ENCODE results near the gene HSF2BP. TPM values are rescaled to one million over a fixed set of nuclear protein-coding genes. Genes with fewer than 3 reads are reported as not detected.
"Not testable (repeated sequence)": the region's sequence is repeated elsewhere in the genome, so short reads cannot be mapped to it uniquely, and the experiment has no call there.

The HSF2BP gene
- total RNA-seq, 1 experiment from 2014 or later = 10.9 TPM

DNA sequence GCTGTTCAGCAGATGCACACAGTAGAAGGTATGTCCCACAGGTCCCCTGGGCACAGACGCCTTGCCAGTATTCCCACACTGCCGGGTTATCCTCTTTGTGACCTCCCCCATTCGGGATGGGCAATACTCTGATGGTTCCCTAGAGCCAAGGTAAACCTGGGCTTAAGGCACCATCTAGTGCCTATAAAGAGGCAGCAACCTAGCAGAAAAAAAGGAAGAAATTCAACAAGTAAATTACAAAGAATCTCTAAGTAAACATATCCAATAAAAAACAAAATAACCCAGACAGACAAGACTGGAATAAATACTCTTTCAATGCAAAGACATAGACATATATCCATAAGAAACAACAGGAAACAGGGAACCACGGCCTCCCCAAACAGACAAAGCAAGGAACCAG lies 39.4 kb downstream of the HSF2BP start:
- peaks cover 17% of the 10 kb centered on the region for H3K9me3 ChIP-seq
- TF ChIP-seq, protein P1, sequence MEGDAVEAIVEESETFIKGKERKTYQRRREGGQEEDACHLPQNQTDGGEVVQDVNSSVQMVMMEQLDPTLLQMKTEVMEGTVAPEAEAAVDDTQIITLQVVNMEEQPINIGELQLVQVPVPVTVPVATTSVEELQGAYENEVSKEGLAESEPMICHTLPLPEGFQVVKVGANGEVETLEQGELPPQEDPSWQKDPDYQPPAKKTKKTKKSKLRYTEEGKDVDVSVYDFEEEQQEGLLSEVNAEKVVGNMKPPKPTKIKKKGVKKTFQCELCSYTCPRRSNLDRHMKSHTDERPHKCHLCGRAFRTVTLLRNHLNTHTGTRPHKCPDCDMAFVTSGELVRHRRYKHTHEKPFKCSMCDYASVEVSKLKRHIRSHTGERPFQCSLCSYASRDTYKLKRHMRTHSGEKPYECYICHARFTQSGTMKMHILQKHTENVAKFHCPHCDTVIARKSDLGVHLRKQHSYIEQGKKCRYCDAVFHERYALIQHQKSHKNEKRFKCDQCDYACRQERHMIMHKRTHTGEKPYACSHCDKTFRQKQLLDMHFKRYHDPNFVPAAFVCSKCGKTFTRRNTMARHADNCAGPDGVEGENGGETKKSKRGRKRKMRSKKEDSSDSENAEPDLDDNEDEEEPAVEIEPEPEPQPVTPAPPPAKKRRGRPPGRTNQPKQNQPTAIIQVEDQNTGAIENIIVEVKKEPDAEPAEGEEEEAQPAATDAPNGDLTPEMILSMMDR (IDR thresholded peaks at IDR 0.05; ENCODE audit: insufficient read depth in 1 of 2, low read depth in 1 of 2, low read length in 1 of 2, severe bottlenecking in 1 of 2, unreplicated experiment in 1 of 2) = no peak
- peak in 1 of 2 experiments; percentile 23 for DNase-seq
- no peaks in the 10 kb centered on the region for H3K36me3 ChIP-seq (ENCODE audit: control insufficient read depth, insufficient read depth, low read length)
- no peak overlapping the region for H3K27ac Mint-ChIP-seq (ENCODE audit: unreplicated experiment)
- H3K36me3 Mint-ChIP-seq (ENCODE audit: insufficient read depth, unreplicated experiment) = peaks cover 19% of the 10 kb centered on the region
- H3K27me3 Mint-ChIP-seq (ENCODE audit: insufficient read depth, unreplicated experiment) = no peaks in the 10 kb centered on the region
- no TSS peak for BruUV-seq (replicated peaks)
- CTCF ChIA-PET = no interaction called here
- H3K4me1 Mint-ChIP-seq (ENCODE audit: low read depth, unreplicated experiment) = peaks cover 6% of the 10 kb centered on the region
- no peaks in the 10 kb centered on the region for H3K27me3 ChIP-seq (replicated peaks; ENCODE audit: control insufficient read depth, insufficient read depth, low read length)
- H3K4me3 ChIP-seq (ENCODE audit: low read depth, low read length) = no peak overlapping the region
- no peak overlapping the region for H3K4me3 Mint-ChIP-seq (ENCODE audit: unreplicated experiment)
- peaks cover 31% of the 10 kb centered on the region for H3K9me3 Mint-ChIP-seq (ENCODE audit: unreplicated experiment)
- POLR2A ChIA-PET = no interaction called here
- peaks cover 4% of the 10 kb centered on the region for H3K4me1 ChIP-seq
- intact Hi-C loops (cut with micrococcal nuclease; ENCODE audit: unreplicated experiment) = loop anchor here (10.0 kb wide), 1 partner anchor 1015 kb away; no protein-coding TSS in a partner anchor

DNA sequence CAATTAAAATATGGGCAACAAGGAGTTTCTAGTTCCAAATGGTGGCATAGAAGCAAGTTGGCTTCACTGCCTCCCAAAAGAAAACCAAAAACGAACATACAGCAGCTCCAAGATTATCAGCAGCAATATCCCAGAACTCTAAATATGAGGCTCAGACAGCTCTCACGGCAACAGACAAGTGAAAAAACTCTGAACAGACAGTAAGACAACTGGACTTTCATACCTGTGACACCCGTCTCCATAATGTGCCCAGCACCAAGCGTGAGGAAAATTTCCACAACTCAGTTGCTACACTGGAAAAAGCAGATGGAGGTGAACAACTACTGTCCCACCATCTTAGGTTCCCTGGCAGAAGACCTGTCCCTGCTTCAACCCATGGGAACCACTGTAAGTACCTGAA lies 39.9 kb downstream of the HSF2BP start:
- Histone ChIP-seq H3K4me1 (no peaks in the 10 kb centered on the region; the same call in 1 of the 2 replicates), H3K27me3 (replicated peaks; ENCODE audit: control insufficient read depth, insufficient read depth, low read length) (no peaks in the 10 kb centered on the region), H3K36me3 (ENCODE audit: control insufficient read depth, insufficient read depth, low read length) (no peaks in the 10 kb centered on the region), H3K4me3 (ENCODE audit: low read depth, low read length) (no peak overlapping the region), H3K9me3 (peaks cover 17% of the 10 kb centered on the region)
- no peak for DNase-seq
- TF ChIP-seq, protein P1 (IDR thresholded peaks at IDR 0.05; ENCODE audit: insufficient read depth in 1 of 2, low read depth in 1 of 2, low read length in 1 of 2, severe bottlenecking in 1 of 2, unreplicated experiment in 1 of 2) = no peak
- ChIA-PET CTCF (no interaction called here), POLR2A (no interaction called here)
- H3K27me3 Mint-ChIP-seq (ENCODE audit: insufficient read depth, unreplicated experiment) = no peaks in the 10 kb centered on the region
- BruUV-seq (replicated peaks) = no TSS peak
- peaks cover 31% of the 10 kb centered on the region for H3K9me3 Mint-ChIP-seq (ENCODE audit: unreplicated experiment)
- peaks cover 19% of the 10 kb centered on the region for H3K36me3 Mint-ChIP-seq (ENCODE audit: insufficient read depth, unreplicated experiment)
- no peak overlapping the region for H3K4me3 Mint-ChIP-seq (ENCODE audit: unreplicated experiment)
- intact Hi-C loops (cut with micrococcal nuclease; ENCODE audit: unreplicated experiment) = no loop called here
- H3K27ac Mint-ChIP-seq (ENCODE audit: unreplicated experiment) = no peak overlapping the region
- peaks cover 1% of the 10 kb centered on the region for H3K4me1 Mint-ChIP-seq (ENCODE audit: low read depth, unreplicated experiment)

DNA sequence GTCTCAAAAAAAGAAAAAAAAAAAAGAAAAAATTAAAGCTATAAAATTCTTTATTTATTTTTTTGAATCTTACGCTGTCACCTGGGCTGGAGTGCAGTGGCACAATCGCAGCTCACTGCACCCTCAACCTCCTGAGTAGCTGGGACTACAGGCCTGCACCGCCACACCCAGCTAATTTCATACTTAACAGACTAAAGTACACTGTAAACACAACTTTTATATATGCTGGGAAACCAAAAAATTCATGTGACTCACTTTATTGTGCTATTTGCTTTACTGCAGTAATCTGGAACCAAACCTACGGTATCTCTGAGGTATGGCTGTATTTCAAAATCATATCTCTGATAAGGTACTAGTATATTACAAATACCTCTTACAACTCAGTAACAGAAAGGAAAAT lies 40.3 kb downstream of the HSF2BP start:
- Histone ChIP-seq H3K4me1 (no peaks in the 10 kb centered on the region; the same call in 1 of the 2 replicates), H3K9me3 (peaks cover 17% of the 10 kb centered on the region), H3K4me3 (ENCODE audit: low read depth, low read length) (no peak overlapping the region), H3K36me3 (ENCODE audit: control insufficient read depth, insufficient read depth, low read length) (no peaks in the 10 kb centered on the region), H3K27me3 (replicated peaks; ENCODE audit: control insufficient read depth, insufficient read depth, low read length) (no peaks in the 10 kb centered on the region)
- no TSS peak for BruUV-seq (replicated peaks)
- intact Hi-C loops (cut with micrococcal nuclease; ENCODE audit: unreplicated experiment) = no loop called here
- Mint-ChIP-seq H3K4me3 (ENCODE audit: unreplicated experiment) (no peak overlapping the region), H3K9me3 (ENCODE audit: unreplicated experiment) (peaks cover 31% of the 10 kb centered on the region), H3K27ac (ENCODE audit: unreplicated experiment) (no peak overlapping the region), H3K4me1 (ENCODE audit: low read depth, unreplicated experiment) (no peaks in the 10 kb centered on the region), H3K27me3 (ENCODE audit: insufficient read depth, unreplicated experiment) (no peaks in the 10 kb centered on the region), H3K36me3 (ENCODE audit: insufficient read depth, unreplicated experiment) (peaks cover 19% of the 10 kb centered on the region)
- CTCF ChIA-PET = no interaction called here
- POLR2A ChIA-PET = no interaction called here
- DNase-seq = no peak
- TF ChIP-seq, protein P1 (IDR thresholded peaks at IDR 0.05; ENCODE audit: insufficient read depth in 1 of 2, low read depth in 1 of 2, low read length in 1 of 2, severe bottlenecking in 1 of 2, unreplicated experiment in 1 of 2) = no peak

DNA sequence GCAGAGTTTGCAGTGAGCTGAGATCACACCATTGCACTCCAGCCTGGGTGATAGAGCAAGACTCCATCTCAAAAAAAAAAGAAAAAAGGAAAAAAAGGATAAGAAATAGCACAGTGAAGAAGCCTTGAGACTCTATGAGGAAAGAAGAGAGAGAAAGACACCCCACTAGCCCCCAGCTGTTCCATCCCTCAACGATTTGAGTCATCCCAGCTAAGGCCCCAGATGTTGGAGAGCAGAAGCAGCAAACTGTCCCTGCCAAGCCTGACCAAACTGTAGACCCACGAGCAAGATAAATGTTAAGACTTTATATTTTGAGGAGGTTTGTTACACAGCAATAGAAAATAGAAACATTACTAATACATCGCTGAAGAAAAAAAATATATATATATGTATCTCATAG lies 42.4 kb downstream of the HSF2BP start:
- intact Hi-C loops (cut with micrococcal nuclease; ENCODE audit: unreplicated experiment); H3K27me3 Mint-ChIP-seq (ENCODE audit: insufficient read depth, unreplicated experiment); CTCF ChIA-PET; POLR2A ChIA-PET; H3K27me3 ChIP-seq (replicated peaks; ENCODE audit: control insufficient read depth, insufficient read depth, low read length); BruUV-seq (replicated peaks); DNase-seq; H3K4me3 ChIP-seq (ENCODE audit: low read depth, low read length); H3K4me1 Mint-ChIP-seq (ENCODE audit: low read depth, unreplicated experiment); H3K36me3 ChIP-seq (ENCODE audit: control insufficient read depth, insufficient read depth, low read length); H3K4me3 Mint-ChIP-seq (ENCODE audit: unreplicated experiment): not testable (repeated sequence)
- Histone ChIP-seq H3K9me3 (peaks cover 12% of the 10 kb centered on the region), H3K4me1 (peaks cover 17% of the 10 kb centered on the region)
- H3K9me3 Mint-ChIP-seq (ENCODE audit: unreplicated experiment) = peaks cover 24% of the 10 kb centered on the region
- H3K27ac Mint-ChIP-seq (ENCODE audit: unreplicated experiment) = peak overlapping the region; percentile 37
- H3K36me3 Mint-ChIP-seq (ENCODE audit: insufficient read depth, unreplicated experiment) = peaks cover 15% of the 10 kb centered on the region

Data from Caco-2 (cell line).